WI38 (cell line): ENCODE data around the gene MPZL3.

Source experiments
- H3K4me3 ChIP-seq: 2 replicates; pipeline ENCODE4 v1.5.1; 2011; ENCODE audit warnings: low read depth, mild to moderate bottlenecking, control low read depth, low read length
- TF ChIP-seq, protein P1 (sequence below): IDR thresholded peaks from 2 replicates; pipeline ENCODE4 v1.5.1; 2012; ENCODE audit warnings: low read depth, mild to moderate bottlenecking, control low read depth, low read length

The MPZL3 gene

GRCh38 chr11:118233377-118233776 is 18.8 kb downstream of the MPZL3 start:
- H3K4me3 ChIP-seq, result no peak overlapping the region

GRCh38 chr11:118232659-118233058 is 19.5 kb downstream of the MPZL3 start:
- TF ChIP-seq, protein P1, sequence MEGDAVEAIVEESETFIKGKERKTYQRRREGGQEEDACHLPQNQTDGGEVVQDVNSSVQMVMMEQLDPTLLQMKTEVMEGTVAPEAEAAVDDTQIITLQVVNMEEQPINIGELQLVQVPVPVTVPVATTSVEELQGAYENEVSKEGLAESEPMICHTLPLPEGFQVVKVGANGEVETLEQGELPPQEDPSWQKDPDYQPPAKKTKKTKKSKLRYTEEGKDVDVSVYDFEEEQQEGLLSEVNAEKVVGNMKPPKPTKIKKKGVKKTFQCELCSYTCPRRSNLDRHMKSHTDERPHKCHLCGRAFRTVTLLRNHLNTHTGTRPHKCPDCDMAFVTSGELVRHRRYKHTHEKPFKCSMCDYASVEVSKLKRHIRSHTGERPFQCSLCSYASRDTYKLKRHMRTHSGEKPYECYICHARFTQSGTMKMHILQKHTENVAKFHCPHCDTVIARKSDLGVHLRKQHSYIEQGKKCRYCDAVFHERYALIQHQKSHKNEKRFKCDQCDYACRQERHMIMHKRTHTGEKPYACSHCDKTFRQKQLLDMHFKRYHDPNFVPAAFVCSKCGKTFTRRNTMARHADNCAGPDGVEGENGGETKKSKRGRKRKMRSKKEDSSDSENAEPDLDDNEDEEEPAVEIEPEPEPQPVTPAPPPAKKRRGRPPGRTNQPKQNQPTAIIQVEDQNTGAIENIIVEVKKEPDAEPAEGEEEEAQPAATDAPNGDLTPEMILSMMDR, result no peak

More at GRCh38 chr11:118233377-118233776, 18.8 kb downstream of the MPZL3 start:
- TF ChIP-seq, protein P1, result no peak

GRCh38 chr11:118231461-118231860 is 20.7 kb downstream of the MPZL3 start:
- TF ChIP-seq, protein P1, result no peak
- no peak overlapping the region for H3K4me3 ChIP-seq

More at GRCh38 chr11:118232659-118233058, 19.5 kb downstream of the MPZL3 start:
- no peak overlapping the region for H3K4me3 ChIP-seq

DNA sequence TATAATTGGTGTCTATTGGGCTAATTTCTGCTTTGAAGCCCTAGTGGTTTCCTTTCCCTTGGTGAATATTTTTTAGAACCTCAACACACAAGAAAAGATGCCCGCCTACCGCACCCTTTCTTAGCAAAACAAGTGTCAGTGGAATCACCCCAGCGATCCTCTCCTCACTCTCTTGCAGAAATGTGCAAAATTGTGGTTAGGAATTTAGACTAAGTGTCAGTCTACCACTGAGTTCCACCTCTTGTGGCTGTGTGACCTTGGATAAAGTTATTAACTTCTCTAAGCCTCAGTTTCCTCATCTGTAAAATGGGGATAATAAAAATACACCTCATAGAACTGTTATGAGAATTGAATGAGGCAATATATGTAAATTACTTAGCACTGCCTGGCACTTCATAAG is 22.1 kb downstream of the MPZL3 start:
- no peak overlapping the region for H3K4me3 ChIP-seq
- TF ChIP-seq, protein P1, result no peak

DNA sequence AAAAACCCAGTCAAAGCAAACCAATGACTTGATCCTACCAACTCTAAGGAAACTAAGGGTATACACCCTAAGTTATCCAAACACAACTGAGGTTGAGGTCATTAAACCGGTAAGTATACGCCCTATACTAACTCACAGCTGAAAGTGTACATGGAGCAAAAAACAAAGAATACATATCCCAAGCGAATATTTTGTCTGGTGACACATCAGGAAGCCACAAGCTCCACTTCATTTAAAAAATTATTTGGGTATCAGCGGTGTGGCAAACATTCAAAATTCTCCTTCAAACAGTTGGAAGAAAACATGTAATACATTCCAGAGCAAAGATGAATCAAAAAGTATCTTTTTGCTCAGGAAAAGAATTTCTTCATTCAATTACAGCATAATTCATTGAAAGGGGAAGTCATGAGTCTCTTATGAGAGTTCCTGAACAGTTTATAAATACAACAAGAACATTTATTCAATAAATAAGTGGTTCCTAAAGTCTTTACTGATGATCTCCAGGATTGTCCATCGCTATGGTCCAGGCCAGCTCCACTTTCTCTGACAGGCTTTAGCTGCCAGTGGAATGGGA is 22.8 kb downstream of the MPZL3 start:
- TF ChIP-seq, protein P1, result no peak
- no peak overlapping the region for H3K4me3 ChIP-seq

GRCh38 chr11:118227865-118228785 is 24.0 kb downstream of the MPZL3 start:
- TF ChIP-seq, protein P1, result no peak
- no peak overlapping the region for H3K4me3 ChIP-seq

GRCh38 chr11:118226781-118227180 is 25.4 kb downstream of the MPZL3 start:
- no peak overlapping the region for H3K4me3 ChIP-seq
- TF ChIP-seq, protein P1, result no peak
